OCI-LY1 (cell line): ENCODE results near the gene C17orf114.

Source experiments
- H2AFZ ChIP-seq: fragments of 200-600 bp; sonication (generic), shearing (Covaris generic); 2 replicates; pipeline ENCODE4 v1.6.0; 2014; ENCODE audit warnings: antibody characterized with exemption, mild to moderate bottlenecking, low read length
- H3F3A ChIP-seq: fragments of 200-600 bp; sonication (generic), shearing (Covaris generic); 2 replicates; pipeline ENCODE4 v1.6.0; 2014; ENCODE audit warnings: mild to moderate bottlenecking, antibody characterized with exemption, low read length, moderate library complexity; ENCODE audit not compliant: insufficient read depth
- H3K27ac ChIP-seq: fragments of 200-600 bp; sonication (generic); 2 replicates; pipeline ENCODE4 v1.5.1; 2014; ENCODE audit warnings: low read length, mixed run types, mild to moderate bottlenecking, low read depth; ENCODE audit not compliant: poor library complexity, severe bottlenecking
- H3K27me3 ChIP-seq: fragments of 200-600 bp; sonication (generic); 2 replicates; pipeline ENCODE4 v1.6.0; 2014; ENCODE audit warnings: antibody characterized with exemption, mild to moderate bottlenecking, low read length, moderate library complexity; ENCODE audit not compliant: insufficient read depth
- H3K36me3 ChIP-seq: fragments of 200-600 bp; sonication (generic); 2 replicates; pipeline ENCODE4 v1.6.1; 2014; ENCODE audit warnings: mild to moderate bottlenecking, antibody characterized with exemption, low read length, moderate library complexity, mixed read lengths; ENCODE audit not compliant: insufficient read depth
- H3K4me1 ChIP-seq: fragments of 200-600 bp; sonication (generic); 2 replicates; pipeline ENCODE4 v1.5.1; 2014; ENCODE audit warnings: mild to moderate bottlenecking, low read length, moderate library complexity; ENCODE audit not compliant: insufficient read depth, severe bottlenecking
- H3K4me2 ChIP-seq: fragments of 200-600 bp; sonication (generic), shearing (Covaris generic); 2 replicates; pipeline ENCODE4 v1.6.1; 2014; ENCODE audit warnings: low read length
- H3K4me3 ChIP-seq: fragments of 200-600 bp; sonication (generic); 2 replicates; pipeline ENCODE4 v1.5.1; 2014; ENCODE audit warnings: low read length, low read depth, mild to moderate bottlenecking, mixed read lengths; ENCODE audit not compliant: poor library complexity, severe bottlenecking
- H3K79me2 ChIP-seq: fragments of 200-600 bp; shearing (Covaris generic); 2 replicates; pipeline ENCODE4 v1.6.1; 2016; ENCODE audit warnings: mixed run types, low read length, mixed read lengths; ENCODE audit not compliant: insufficient read depth
- H3K9ac ChIP-seq: fragments of 200-600 bp; sonication (generic), shearing (Covaris generic); 2 replicates; pipeline ENCODE4 v1.6.1; 2014; ENCODE audit warnings: mild to moderate bottlenecking, low read length, mixed read lengths
- H3K9me2 ChIP-seq: fragments of 200-600 bp; sonication (generic), shearing (Covaris generic); 2 replicates; pipeline ENCODE4 v1.6.1; 2014; ENCODE audit warnings: low read depth, mild to moderate bottlenecking, low read length, mixed read lengths
- H3K9me3 ChIP-seq: fragments of 200-600 bp; shearing (Covaris generic); 2 replicates; pipeline ENCODE4 v1.6.1; 2014; ENCODE audit warnings: low read length, mixed read lengths
- H4K20me1 ChIP-seq: fragments of 200-600 bp; sonication (generic), shearing (Covaris generic); 2 replicates; pipeline ENCODE4 v1.6.0; 2016; ENCODE audit warnings: mild to moderate bottlenecking, low read length; ENCODE audit not compliant: insufficient read depth
- EZH2 ChIP-seq: fragments of 200-600 bp; sonication (generic), shearing (Covaris generic); IDR thresholded peaks from 2 replicates; pipeline ENCODE4 v1.8.0; 2017; ENCODE audit warnings: borderline replicate concordance, mixed run types, mild to moderate bottlenecking, antibody characterized with exemption, low read length, moderate library complexity, mixed read lengths
- TF ChIP-seq, protein P1 (sequence below): fragments of 200-600 bp; sonication (generic), shearing (Covaris generic); IDR thresholded peaks from 2 replicates; pipeline ENCODE4 v1.5.1; 2017; ENCODE audit warnings: mild to moderate bottlenecking, antibody characterized with exemption, low read length, moderate library complexity, mixed read lengths

The C17orf114 gene

GRCh38 chr17:4839965-4840892, 38.1 kb upstream of the C17orf114 start:
- Histone ChIP-seq H3K4me1 (peaks cover 9% of the 10 kb centered on the region), H3K27me3 (no peaks in the 10 kb centered on the region), H4K20me1 (peaks cover 2% of the 10 kb centered on the region), H3K9me3 (no peaks in the 10 kb centered on the region), H3K27ac (no peak overlapping the region), H3F3A (no peaks in the 10 kb centered on the region), H3K9me2 (no peaks in the 10 kb centered on the region), H3K4me2 (no peak overlapping the region), H3K4me3 (no peak overlapping the region), H2AFZ (no peak overlapping the region), H3K36me3 (peaks cover 15% of the 10 kb centered on the region), H3K79me2 (no peaks in the 10 kb centered on the region), H3K9ac (no peak overlapping the region)
- no peak for TF ChIP-seq EZH2
- TF ChIP-seq, protein P1, sequence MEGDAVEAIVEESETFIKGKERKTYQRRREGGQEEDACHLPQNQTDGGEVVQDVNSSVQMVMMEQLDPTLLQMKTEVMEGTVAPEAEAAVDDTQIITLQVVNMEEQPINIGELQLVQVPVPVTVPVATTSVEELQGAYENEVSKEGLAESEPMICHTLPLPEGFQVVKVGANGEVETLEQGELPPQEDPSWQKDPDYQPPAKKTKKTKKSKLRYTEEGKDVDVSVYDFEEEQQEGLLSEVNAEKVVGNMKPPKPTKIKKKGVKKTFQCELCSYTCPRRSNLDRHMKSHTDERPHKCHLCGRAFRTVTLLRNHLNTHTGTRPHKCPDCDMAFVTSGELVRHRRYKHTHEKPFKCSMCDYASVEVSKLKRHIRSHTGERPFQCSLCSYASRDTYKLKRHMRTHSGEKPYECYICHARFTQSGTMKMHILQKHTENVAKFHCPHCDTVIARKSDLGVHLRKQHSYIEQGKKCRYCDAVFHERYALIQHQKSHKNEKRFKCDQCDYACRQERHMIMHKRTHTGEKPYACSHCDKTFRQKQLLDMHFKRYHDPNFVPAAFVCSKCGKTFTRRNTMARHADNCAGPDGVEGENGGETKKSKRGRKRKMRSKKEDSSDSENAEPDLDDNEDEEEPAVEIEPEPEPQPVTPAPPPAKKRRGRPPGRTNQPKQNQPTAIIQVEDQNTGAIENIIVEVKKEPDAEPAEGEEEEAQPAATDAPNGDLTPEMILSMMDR, result no peak

DNA sequence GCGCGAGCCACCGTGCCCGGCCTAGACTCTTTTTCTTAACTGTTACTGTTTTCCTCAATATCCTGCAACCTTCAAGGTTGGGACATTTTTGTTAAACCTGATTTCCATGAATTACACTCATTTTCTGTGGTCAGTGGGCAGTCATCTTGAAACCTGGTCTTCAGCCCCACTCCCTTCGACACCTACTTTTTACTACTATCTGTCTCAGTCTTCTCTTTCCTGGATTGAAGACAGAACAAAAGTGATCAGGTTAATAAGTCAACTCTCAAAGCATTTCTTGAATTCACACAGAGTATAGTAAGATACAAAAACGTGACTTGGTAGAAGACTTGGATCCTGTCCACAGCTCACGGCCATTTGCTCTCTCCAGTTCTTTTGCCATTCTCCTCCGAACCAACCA, 37.1 kb upstream of the C17orf114 start:
- TF ChIP-seq EZH2, result no peak
- TF ChIP-seq, protein P1, result no peak
- no peak overlapping the region for H3K4me3 ChIP-seq
- no peaks in the 10 kb centered on the region for H3K27me3 ChIP-seq
- H3K36me3 ChIP-seq, result peaks cover 15% of the 10 kb centered on the region
- no peak overlapping the region for H3K27ac ChIP-seq
- H2AFZ ChIP-seq, result no peak overlapping the region
- H3F3A ChIP-seq, result no peaks in the 10 kb centered on the region
- H3K9me2 ChIP-seq, result no peaks in the 10 kb centered on the region
- no peaks in the 10 kb centered on the region for H3K9me3 ChIP-seq
- no peak overlapping the region for H3K9ac ChIP-seq
- H3K4me2 ChIP-seq, result no peak overlapping the region
- no peaks in the 10 kb centered on the region; the same call in 1 of the 2 replicates for H3K79me2 ChIP-seq
- peaks cover 2% of the 10 kb centered on the region for H4K20me1 ChIP-seq
- H3K4me1 ChIP-seq, result peaks cover 19% of the 10 kb centered on the region

DNA sequence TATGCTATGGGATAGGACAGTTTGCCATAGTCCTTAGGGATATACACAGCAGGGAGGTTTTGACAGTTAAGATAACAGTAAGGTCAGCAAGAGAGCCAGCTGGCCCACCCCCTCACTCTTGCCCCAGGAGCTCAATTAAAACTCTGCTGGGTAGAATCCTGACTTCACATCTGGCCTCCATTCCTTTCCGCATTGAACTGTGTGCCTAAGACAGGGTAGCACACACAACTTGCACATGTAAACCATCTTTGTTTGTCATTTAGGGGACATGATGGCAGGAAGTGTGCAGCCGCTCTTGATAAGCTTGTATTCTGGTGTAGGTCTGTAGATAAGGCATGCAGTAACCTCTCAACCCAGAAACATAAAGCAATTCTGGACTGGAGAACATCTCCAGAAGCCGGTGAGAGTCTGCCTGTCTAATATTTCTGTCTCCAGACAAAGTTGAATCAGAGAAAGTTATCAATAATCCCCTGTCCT, 36.2 kb upstream of the C17orf114 start:
- H3K9me3 ChIP-seq, result no peaks in the 10 kb centered on the region
- no peak overlapping the region for H3K4me3 ChIP-seq
- H3K36me3 ChIP-seq, result peaks cover 9% of the 10 kb centered on the region; the same call in 1 of the 2 replicates
- TF ChIP-seq, protein P1, result no peak
- no peak for TF ChIP-seq EZH2
- no peak overlapping the region for H3K4me2 ChIP-seq
- H3K79me2 ChIP-seq, result no peaks in the 10 kb centered on the region; the same call in 1 of the 2 replicates
- peaks cover 24% of the 10 kb centered on the region for H3K4me1 ChIP-seq
- H3K9ac ChIP-seq, result no peak overlapping the region
- H3K27me3 ChIP-seq, result no peaks in the 10 kb centered on the region
- no peak overlapping the region for H2AFZ ChIP-seq
- H4K20me1 ChIP-seq, result no peaks in the 10 kb centered on the region; the same call in 1 of the 2 replicates
- H3K9me2 ChIP-seq, result no peaks in the 10 kb centered on the region
- H3F3A ChIP-seq, result no peaks in the 10 kb centered on the region
- no peak overlapping the region for H3K27ac ChIP-seq
